Activated T-helper 1 cell treated with anti-CD3 and anti-CD28 coated beads, Interleukin-2, amount 50 U/mL, for 16 hours (primary cell): ENCODE results near the gene TTLL11.

Experiments
- DNase-seq, 2 donors: peaks; one replicate each; pipeline ENCODE4 v3.0.0-alpha.2; 2020; ENCODE audit warnings: low read depth in 1 of 2, low spot score in 1 of 2

Gene TTLL11

GRCh38 chr9:121776001-121776738, 316.9 kb downstream of the TTLL11 start:
- no peak for DNase-seq

- DNase-seq = no peak
These were observed 318.1 kb downstream of the TTLL11 start for GRCh38 chr9:121774715-121775613.

DNA sequence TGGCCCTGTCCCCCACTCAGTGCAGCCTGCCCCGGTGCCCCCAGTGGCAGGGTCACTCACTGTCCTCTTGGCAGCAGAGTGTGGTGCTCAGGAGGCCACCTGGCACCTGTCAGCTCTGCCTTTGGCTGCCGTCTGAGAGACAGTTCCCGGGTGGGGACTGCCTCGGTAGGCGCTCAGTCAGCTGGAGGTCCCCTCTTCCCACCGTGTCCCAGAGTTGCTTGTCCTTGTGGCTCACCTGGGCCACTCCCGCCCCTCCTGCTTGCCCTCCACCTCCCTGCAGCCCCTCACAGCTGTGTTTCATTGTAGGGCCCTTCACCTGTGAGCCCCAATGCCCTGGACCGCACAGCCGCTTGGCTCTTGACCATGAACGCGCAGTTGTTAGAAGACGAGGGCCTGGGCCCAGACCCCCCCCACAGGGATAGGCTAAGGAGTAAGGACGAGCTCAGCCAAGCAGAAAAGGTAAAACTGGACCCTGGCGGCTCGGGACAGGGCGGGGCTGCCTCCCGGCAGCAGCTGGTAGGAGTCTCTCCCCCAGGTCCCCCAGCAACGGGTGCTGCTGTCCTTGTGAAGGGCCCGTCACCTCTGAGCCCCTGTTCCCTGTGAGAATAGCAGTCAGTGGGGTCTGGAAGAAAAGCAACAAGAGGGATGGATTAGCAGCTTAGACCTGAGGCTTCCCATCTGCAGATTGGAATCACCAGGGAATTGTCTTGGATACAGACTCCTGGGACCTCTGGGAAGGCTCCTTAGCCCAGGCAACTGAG, 319.0 kb downstream of the TTLL11 start:
- DNase-seq = no peak

DNA sequence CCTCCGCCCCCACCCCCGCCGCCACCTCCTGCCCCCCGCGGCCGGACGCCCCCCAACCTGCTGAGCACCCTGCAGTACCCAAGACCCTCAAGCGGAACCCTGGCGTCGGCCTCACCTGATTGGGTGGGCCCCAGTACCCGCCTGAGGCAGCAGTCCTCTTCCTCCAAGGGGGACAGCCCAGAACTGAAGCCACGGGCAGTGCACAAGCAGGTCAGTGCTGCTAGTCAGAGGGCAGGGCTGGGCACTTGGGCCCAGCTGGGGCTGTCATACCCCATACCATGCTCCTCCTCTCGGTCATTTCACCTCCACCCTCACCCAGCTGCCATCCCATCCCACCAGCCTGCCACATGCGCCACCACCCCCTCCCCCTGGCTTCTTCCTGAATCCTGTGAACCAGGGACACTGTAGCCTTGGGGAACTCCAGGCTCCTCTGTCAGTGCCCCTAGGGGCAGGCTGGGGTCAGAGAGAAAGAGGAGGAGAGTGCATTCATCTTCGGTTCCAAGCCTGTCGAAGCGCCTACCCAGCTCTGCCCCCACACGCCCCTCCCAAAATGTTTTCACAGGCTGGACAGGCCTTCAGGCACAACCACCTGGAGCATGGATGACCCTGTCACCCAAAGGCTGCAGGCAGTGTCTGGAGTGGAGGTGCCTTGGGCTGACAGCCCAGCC, 319.7 kb downstream of the TTLL11 start:
- DNase-seq = no peak

DNA sequence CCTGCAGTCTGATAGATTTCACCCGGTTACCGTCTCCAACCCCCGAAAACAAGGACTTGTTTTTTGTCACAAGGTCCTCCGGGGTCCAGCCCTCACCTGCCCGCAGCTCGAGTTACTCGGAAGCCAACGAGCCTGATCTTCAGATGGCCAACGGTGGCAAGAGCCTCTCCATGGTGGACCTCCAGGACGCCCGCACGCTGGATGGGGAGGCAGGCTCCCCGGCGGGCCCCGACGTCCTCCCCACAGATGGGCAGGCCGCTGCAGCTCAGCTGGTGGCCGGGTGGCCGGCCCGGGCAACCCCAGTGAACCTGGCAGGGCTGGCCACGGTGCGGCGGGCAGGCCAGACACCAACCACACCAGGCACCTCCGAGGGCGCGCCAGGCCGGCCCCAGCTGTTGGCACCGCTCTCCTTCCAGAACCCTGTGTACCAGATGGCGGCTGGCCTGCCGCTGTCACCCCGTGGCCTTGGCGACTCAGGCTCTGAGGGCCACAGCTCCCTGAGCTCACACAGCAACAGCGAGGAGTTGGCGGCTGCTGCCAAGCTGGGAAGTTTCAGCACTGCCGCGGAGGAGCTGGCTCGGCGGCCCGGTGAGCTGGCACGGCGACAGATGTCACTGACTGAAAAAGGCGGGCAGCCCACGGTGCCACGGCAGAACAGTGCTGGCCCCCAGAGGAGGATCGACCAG, 320.4 kb downstream of the TTLL11 start:
- DNase-seq = no peak
